ENCODE results near the gene HRH2. TPM values are rescaled to one million over a fixed set of nuclear protein-coding genes. Genes with fewer than 3 reads are reported as not detected.

The HRH2 gene
- total RNA-seq, 1 experiment from 2014 or later, result 3.3 TPM

GRCh38 chr5:175680020-175680419 is 22.1 kb downstream of the HRH2 start:
- peaks cover 4 to 26% of the 10 kb centered on the region in 2 experiments; a peak in 3 of 4 replicates for H3K4me1 Mint-ChIP-seq
- H3K79me1 ChIP-seq (ENCODE audit: insufficient read depth, low read depth, low read length, poor library complexity, severe bottlenecking), result no peaks in the 10 kb centered on the region

More at GRCh38 chr5:175680020-175680419, 22.1 kb downstream of the HRH2 start:
- no peak overlapping the region for H2AK5ac ChIP-seq (ENCODE audit: insufficient read length, low read length)
- H3K4me1 ChIP-seq (ENCODE audit: insufficient read depth, low read length), result peaks cover 5% of the 10 kb centered on the region; the same call in 1 of the 2 replicates
- no peak overlapping the region for H2BK20ac ChIP-seq (ENCODE audit: low read depth, low read length, poor library complexity, severe bottlenecking)
- Mint-ChIP-seq H3K9me3 (no peaks in the 10 kb centered on the region), H3K4me3 (no peak overlapping the region), H3K36me3 (ENCODE audit: insufficient read depth in 1 of 3, low read depth in 3 of 3) (peaks cover 14 to 15% (median 14%) of the 10 kb centered on the region in 3 experiments; a peak in 6 of 7 replicates), H3K27me3 (ENCODE audit: low read depth) (peaks cover 2% of the 10 kb centered on the region), H3K27ac (no peak overlapping the region)
- no peak overlapping the region for H3K18ac ChIP-seq (ENCODE audit: insufficient read length, low read depth, low read length)
- no peak overlapping the region for H3K14ac ChIP-seq (ENCODE audit: insufficient read depth, low read length)
- no peak overlapping the region for H2BK5ac ChIP-seq (ENCODE audit: insufficient read length, low read length)
- H3K23me2 ChIP-seq (ENCODE audit: insufficient read length, low read depth, low read length, poor library complexity, severe bottlenecking), result no peaks in the 10 kb centered on the region
- H3K79me2 ChIP-seq (ENCODE audit: insufficient read depth, low read length), result no peaks in the 10 kb centered on the region
- no peaks in the 10 kb centered on the region for H4K20me1 ChIP-seq (ENCODE audit: control insufficient read depth, insufficient read depth, insufficient read length)
- H3K56ac ChIP-seq (ENCODE audit: insufficient read length, low read depth, low read length), result no peak overlapping the region
- no peak overlapping the region for H2AFZ ChIP-seq (ENCODE audit: low read length)
- no peaks in the 10 kb centered on the region for H3K9me3 ChIP-seq (ENCODE audit: control insufficient read depth, low read depth, low read length)
- no peak overlapping the region for H4K8ac ChIP-seq (replicated peaks; ENCODE audit: insufficient read length, low read depth, low read length)
- H3K27ac ChIP-seq (ENCODE audit: insufficient read length, low read depth, low read length), result no peak overlapping the region
- H4K5ac ChIP-seq (ENCODE audit: insufficient read length, low read depth, low read length), result no peak overlapping the region
- no peak overlapping the region for H3T11ph ChIP-seq (ENCODE audit: low read length)
- H3K27me3 ChIP-seq (ENCODE audit: insufficient read depth, low read length), result no peaks in the 10 kb centered on the region
- no peak overlapping the region for H4K91ac ChIP-seq (ENCODE audit: insufficient read length, low read depth, low read length)
- TF ChIP-seq, protein P1, sequence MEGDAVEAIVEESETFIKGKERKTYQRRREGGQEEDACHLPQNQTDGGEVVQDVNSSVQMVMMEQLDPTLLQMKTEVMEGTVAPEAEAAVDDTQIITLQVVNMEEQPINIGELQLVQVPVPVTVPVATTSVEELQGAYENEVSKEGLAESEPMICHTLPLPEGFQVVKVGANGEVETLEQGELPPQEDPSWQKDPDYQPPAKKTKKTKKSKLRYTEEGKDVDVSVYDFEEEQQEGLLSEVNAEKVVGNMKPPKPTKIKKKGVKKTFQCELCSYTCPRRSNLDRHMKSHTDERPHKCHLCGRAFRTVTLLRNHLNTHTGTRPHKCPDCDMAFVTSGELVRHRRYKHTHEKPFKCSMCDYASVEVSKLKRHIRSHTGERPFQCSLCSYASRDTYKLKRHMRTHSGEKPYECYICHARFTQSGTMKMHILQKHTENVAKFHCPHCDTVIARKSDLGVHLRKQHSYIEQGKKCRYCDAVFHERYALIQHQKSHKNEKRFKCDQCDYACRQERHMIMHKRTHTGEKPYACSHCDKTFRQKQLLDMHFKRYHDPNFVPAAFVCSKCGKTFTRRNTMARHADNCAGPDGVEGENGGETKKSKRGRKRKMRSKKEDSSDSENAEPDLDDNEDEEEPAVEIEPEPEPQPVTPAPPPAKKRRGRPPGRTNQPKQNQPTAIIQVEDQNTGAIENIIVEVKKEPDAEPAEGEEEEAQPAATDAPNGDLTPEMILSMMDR (conservative IDR thresholded peaks at IDR 0.05), result no peak
- no peak overlapping the region for H3K23ac ChIP-seq (ENCODE audit: insufficient read length, low read depth, low read length)
- H3K4me2 ChIP-seq (ENCODE audit: insufficient read depth, insufficient read length, low read length), result no peak overlapping the region
- no peak overlapping the region for H3K4ac ChIP-seq (ENCODE audit: low read depth, low read length)
- H2BK15ac ChIP-seq (ENCODE audit: low read depth, low read length), result no peak overlapping the region
- no peak overlapping the region for H2BK12ac ChIP-seq (ENCODE audit: insufficient read length, low read depth, low read length)
- no peak overlapping the region for H2BK120ac ChIP-seq (ENCODE audit: low read depth, low read length, poor library complexity, severe bottlenecking)
- no CpG with 5 or more reads among the region's 8 CpGs for WGBS (ENCODE audit: extremely low coverage, insufficient read length, low lambda C conversion rate)
- DNase-seq, result no peak
- H3K9ac ChIP-seq (ENCODE audit: extremely low read depth, insufficient read length, low read length), result no peak overlapping the region
